RCC 7860 (cell line): ENCODE measurements around the gene HOXC12.

Source experiments
- DNase-seq: peaks from one replicate; pipeline ENCODE4 v3.0.0-alpha.2; 2015; ENCODE audit warnings: low spot score
- FAIRE-seq: peaks from 2 replicates; lab custom pipeline; 2012; peaks lifted over from hg19 to GRCh38; lab: Jason Lieb, UNC

HOXC12 gene

GRCh38 chr12:53971129-53971528, 16.4 kb downstream of the HOXC12 start:
- DNase-seq (no peak), FAIRE-seq (no peak)

- FAIRE-seq = no peak
- DNase-seq = no peak
Measured at GRCh38 chr12:53971686-53972085, 17.0 kb downstream of the HOXC12 start.

DNA sequence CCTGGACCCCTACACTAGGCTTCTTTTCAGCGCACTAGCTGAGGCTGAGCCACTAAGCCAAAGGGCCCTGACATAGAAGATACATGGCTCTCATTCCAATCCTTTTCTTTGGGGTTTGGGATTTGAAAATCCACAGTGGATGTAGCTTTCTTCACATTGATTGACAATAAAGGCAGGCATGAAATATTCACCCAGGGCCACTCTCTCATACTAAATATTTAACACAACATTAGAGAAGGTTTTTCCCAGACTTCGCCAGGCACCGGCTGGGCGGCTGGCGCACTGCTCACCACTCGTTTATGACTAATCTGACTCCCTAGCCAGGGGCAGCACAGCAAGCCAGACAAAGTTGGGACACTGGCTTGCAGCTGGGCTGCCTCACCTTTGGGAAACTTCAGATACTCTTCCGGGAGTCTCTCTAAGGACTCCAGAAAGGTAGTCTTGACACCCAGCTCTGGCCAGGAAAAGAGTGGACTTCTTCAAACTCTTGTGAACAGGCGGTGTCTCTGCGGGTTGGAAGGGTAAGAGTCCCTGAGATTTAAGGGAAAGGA, 17.5 kb downstream of the HOXC12 start:
- DNase-seq = no peak
- no peak for FAIRE-seq

GRCh38 chr12:53972722-53973235, 18.1 kb downstream of the HOXC12 start, which contains the start of gene HOXC11:
TSS of gene HOXC11 (plus strand) at chr12:53973126. CDS start at chr12:53973242, 116 bp downstream.
- FAIRE-seq = no peak
- DNase-seq = no peak

- no peak for DNase-seq
- no peak for FAIRE-seq
Measured at GRCh38 chr12:53973236-53974042, 18.7 kb downstream of the HOXC12 start.

DNA sequence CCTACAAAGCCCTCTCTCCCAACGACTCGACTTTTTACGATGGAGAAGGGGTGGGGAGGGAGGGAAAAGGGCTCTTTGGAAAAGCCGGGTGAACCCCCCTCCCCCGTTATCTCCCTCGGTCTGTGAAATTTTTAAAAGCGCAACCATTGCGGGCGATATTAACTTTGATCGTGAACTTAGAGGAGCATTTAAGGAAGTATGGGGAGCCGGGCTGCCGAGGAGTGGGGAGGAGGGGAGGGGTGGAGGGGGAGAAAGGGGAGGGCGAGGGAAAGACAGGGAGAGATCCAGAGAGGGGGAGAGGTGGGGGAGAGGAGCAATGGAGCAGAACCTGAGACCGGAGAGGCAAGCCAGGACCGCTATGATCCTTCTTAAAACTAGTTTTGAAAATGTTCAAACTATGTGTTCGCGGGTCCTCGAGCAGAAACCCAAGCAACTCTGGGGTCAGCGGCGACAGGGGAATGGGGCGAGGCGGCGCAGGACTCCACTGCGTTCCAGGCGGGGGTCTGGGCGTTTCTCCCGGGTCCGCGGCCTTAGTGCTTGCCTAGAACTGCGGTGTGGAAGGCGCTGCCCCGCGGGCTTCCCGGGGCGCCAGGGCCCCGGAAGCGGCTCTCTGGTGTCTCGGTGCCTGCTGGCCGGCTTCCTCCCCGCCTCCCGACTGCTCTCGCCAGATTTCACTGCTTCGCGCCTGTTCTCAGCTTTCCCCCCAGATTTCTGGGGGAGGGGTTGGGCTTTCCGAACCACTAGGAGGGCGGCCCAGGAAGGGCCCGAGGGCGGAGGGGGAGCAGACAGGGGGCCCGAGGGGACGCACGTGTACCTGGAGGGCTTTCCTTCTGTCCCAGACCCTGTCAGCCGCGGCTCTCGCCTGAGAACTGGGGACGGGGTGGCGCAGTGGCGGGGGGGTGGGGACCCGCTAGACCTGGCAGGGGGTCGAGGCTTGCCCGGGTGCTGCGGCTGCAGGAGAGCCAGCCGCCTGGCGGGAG, 19.7 kb downstream of the HOXC12 start, which contains the start of gene HOTAIR:
Gene HOTAIR (minus strand): TSS at position 871 of the 980 bp plus-strand sequence.
- DNase-seq (peak; percentile 19), FAIRE-seq (no peak)

GRCh38 chr12:53975064-53975471, 20.4 kb downstream of the HOXC12 start:
- no peak for DNase-seq
- FAIRE-seq = no peak

DNA sequence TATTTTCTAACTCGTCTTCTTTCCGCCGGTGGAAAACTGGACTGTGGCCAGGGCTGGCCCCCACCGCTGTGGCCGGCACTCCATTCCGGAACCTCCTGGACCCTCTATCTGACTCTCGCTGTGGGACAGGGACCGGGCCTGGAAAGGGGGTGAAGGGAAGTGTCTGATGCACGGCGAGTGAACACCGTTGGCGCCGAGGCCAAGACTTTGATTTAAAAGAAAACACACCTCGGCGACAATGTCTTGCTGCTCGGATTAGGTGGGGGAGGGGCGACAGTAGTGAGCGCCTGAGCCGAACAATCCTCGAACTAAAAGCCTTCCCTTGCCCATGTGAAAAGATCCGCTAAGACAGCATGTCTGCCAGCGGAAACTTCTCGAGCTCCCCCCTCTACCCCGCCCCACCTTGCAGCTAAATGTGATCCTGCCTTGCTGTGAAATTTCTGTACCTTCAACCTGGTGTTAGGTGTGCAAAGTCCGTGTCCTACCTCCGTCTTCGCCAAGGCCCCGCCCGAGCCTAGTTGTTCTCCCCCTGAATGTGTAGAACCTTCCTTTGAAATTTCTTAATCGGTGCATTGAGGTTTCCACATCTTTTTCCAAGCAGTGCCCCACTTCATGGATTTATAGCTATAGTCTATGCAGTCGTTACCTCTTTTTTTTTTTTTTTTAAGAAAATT, 20.9 kb downstream of the HOXC12 start:
- no peak for FAIRE-seq
- DNase-seq = no peak

DNA sequence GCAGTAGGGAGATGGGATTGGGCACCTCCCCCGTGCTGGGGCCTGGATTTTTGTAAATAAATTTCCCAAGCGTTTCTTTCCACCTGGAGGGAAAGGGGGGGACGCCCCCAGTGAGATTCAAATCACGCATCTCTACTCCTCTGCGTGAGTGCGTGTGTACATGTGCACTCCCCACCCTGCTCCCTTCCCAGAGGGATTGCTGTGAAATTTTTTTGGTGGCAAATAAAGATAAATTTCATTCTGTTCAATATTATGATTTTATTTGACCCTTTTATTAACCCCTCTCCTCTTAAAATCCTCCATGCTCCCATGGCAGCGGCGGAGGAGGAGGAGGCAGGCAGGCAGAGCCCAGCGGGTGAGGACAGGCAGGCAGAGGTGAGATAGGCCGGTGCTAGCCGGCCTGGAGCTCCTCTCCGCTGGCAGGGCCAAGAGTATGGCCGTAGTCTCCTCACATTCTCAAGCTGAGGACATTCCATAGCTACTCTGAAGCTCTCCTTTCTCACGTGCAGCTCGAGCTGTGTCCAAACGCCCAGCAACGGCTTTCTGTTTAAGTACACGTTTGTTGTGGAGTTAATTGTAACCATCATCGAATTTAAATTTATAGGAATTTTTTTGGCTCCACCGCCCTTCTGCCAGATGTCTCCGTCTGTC, 21.6 kb downstream of the HOXC12 start:
- no peak for FAIRE-seq

GRCh38 chr12:53976823-53977595, 22.3 kb downstream of the HOXC12 start:
- FAIRE-seq (no peak), DNase-seq (no peak)

More for the DNA sequence above, 21.6 kb downstream of the HOXC12 start:
- DNase-seq = no peak

DNA sequence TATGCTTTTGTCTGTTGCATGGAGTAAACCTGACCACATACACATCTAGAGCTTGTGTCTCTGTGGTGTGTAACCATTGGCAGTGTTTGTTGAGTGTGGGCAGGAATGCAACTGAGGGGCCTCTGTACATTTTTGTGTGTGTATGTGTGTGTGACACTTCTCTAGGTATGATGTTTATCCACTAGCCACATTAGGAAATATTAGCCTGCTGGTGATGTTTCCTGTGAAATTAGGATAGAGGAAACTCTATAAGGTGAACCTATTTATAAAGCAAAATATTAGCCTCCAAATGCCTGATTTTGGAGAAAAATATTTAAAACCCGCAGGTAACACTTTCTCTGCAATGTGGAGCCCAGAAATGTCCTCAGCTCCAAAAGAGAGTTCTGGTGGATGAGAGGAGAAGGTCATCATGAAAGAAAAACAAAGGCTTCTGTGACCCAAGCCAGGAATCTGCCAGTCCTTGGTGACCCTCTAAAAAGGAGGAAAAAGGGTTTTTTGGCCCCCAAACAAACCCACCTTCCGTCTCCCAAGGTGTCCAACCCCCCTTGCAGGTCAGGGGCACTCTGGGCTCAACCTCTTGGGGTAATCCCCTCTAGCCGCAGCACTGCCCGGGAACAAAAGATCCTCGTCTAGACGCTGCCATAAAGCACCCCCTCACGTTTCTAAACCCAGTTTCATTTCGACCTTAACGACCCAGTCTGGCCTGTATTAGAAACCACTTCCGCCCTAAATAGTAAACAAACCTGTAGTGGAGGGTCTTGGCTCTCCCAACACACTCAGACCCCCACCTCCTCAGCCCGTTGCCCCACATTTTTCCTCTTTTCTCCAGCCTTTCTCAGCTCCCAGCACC, 23.1 kb downstream of the HOXC12 start:
- no peak for DNase-seq

GRCh38 chr12:53978477-53979356, 24.0 kb downstream of the HOXC12 start:
- no peak for FAIRE-seq
- DNase-seq = no peak

More for the DNA sequence above, 23.1 kb downstream of the HOXC12 start:
- no peak for FAIRE-seq

DNA sequence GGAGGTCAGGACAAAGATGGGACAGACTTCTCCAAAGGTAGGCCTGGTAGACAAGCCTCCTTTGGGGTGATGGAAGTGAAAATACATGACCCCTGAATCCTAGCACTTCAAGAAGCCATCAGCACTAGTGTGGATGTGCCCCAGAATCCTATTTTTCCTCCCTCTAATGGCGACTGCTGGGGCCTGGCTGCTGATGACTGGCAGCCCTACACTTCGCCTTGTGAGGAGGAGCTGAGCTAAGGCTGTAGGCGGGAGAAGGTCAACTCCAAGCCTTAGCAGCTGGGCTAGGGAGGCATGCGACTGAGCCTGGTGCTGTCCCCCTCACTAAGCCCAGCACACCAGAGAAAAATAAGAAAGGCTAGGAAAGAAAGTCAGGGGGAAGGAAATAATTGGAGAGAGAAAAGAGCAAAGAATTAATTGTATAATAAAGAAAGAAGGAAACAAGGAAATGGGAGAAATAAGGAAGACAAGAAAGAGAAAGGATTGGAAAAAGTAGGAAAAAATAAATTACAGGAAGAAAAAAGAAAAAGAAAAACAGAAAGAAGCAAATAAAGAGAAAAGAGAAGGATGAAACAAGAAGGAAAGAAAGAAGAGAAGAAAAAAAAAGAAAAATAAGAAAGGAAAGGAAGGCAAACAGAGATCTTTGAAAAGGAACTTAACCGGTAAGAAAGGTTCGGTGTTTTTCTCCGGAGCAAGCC, 25.6 kb downstream of the HOXC12 start:
- DNase-seq (no peak), FAIRE-seq (no peak)

DNA sequence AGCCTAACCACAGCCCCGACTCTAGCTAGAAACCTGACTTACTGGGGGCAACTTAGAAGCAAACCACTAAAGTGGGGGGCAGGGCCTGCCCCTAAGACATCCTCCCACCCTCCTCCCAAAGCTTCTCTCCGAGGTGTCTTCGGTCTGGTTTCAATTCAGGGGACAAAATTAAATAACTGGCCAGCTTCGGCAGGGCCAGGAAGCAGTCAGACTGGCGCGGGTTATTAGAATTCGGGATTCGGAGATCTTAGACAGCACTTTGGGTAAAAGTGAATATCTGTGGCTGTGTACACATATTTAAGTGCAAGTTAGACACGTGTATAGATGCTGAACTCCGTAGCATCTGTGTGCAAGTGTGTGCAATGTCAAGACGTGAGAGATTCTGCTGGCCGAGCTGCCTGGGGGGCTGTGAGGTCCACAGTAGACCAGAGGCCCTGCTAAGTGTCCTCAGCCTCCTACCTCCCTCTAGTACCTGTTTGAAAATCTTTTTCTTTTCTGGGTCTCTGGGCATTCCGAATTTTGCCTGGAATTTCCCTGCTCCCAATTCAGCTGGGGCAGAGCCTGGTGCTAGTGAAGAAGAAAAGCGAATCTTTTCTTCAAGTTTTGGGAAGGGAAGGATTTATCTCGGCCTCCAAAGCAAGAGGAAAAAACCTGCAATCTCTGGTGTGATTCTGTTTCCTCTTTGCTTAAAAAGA, 26.2 kb downstream of the HOXC12 start:
- FAIRE-seq = no peak
- DNase-seq = no peak

- FAIRE-seq (no peak), DNase-seq (no peak)
Measured at GRCh38 chr12:53981634-53982565, 27.2 kb downstream of the HOXC12 start.
